HEK293T (cell line): Measurements from ENCODE around the gene NOL4.
"Not testable (repeated sequence)": the region's sequence is repeated elsewhere in the genome, so short reads cannot be mapped to it uniquely, and the experiment has no call there.

ENCODE experiments used
- CTCF ChIA-PET: fragments of 350-600 bp; formaldehyde crosslinking; extraction: SDS; loops from one replicate; lab custom pipeline; 2021; ENCODE audit warnings: antibody characterized with exemption, inconsistent platforms; lab: Yijun Ruan, JAX
- POLR2A ChIA-PET: fragments of 350-600 bp; formaldehyde crosslinking; extraction: SDS; loops from one replicate; lab custom pipeline; 2020; ENCODE audit warnings: antibody characterized with exemption, inconsistent platforms; lab: Yijun Ruan, JAX
- DNase-seq: peaks from one replicate; pipeline ENCODE4 v3.0.0; 2012; ENCODE audit warnings: mixed read lengths; ENCODE audit errors: extremely low spot score
- ARNT ChIP-seq: fragments of 450-650 bp; IDR thresholded peaks from 2 replicates; pipeline ENCODE4 v1.6.1; 2017; ENCODE audit warnings: mild to moderate bottlenecking
- BHLHE40 ChIP-seq: fragments of 450-650 bp; IDR thresholded peaks from 2 replicates; pipeline ENCODE4 v1.6.1; 2016; ENCODE audit warnings: mild to moderate bottlenecking, moderate library complexity, borderline replicate concordance
- CTBP1 ChIP-seq: fragments of 450-650 bp; IDR thresholded peaks from 2 replicates; pipeline ENCODE4 v1.6.1; 2016; ENCODE audit warnings: borderline replicate concordance
- ELF4 ChIP-seq: fragments of 450-650 bp; IDR thresholded peaks from 2 replicates; pipeline ENCODE4 v1.6.1; 2017; ENCODE audit warnings: antibody characterized with exemption
- FOXA1 ChIP-seq: fragments of 450-650 bp; IDR thresholded peaks from 2 replicates; pipeline ENCODE4 v1.6.1; 2016; ENCODE audit warnings: mild to moderate bottlenecking
- FOXK2 ChIP-seq: fragments of 450-650 bp; IDR thresholded peaks from 2 replicates; pipeline ENCODE4 v1.6.1; 2016; ENCODE audit warnings: mild to moderate bottlenecking
- FOXM1 ChIP-seq: fragments of 450-650 bp; IDR thresholded peaks from 2 replicates; pipeline ENCODE4 v1.6.1; 2017; ENCODE audit warnings: mild to moderate bottlenecking, borderline replicate concordance
- HDGF ChIP-seq: fragments of 450-650 bp; IDR thresholded peaks from 2 replicates; pipeline ENCODE4 v1.6.1; 2017; ENCODE audit warnings: antibody characterized with exemption, borderline replicate concordance
- L3MBTL2 ChIP-seq: fragments of 450-650 bp; conservative IDR thresholded peaks from 2 replicates; pipeline ENCODE4 v1.6.1; 2016; ENCODE audit warnings: mild to moderate bottlenecking
- LEF1 ChIP-seq: fragments of 450-650 bp; IDR thresholded peaks from 2 replicates; pipeline ENCODE4 v1.6.1; 2017; ENCODE audit warnings: mild to moderate bottlenecking, borderline replicate concordance
- NFRKB ChIP-seq: fragments of 450-650 bp; IDR thresholded peaks from 2 replicates; pipeline ENCODE4 v1.6.1; 2016; ENCODE audit warnings: mild to moderate bottlenecking, moderate library complexity
- PKNOX1 ChIP-seq: fragments of 450-650 bp; IDR thresholded peaks from 2 replicates; pipeline ENCODE4 v1.6.1; 2016
- SP1 ChIP-seq: fragments of 450-650 bp; IDR thresholded peaks from 2 replicates; pipeline ENCODE4 v1.6.1; 2017
- SUZ12 ChIP-seq: fragments of 450-650 bp; IDR thresholded peaks from 2 replicates; pipeline ENCODE4 v1.6.1; 2016; ENCODE audit warnings: mild to moderate bottlenecking
- TARDBP ChIP-seq: fragments of 450-650 bp; IDR thresholded peaks from 2 replicates; pipeline ENCODE4 v1.6.1; 2016
- ZNF384 ChIP-seq: fragments of 450-650 bp; IDR thresholded peaks from 2 replicates; pipeline ENCODE4 v1.6.1; 2016

Gene NOL4

GRCh38 chr18:34248727-34249126, 24.0 kb upstream of the NOL4 start:
- DNase-seq, result no peak
- POLR2A ChIA-PET, result no interaction called here
- TF ChIP-seq LEF1, result no peak
- no peak for TF ChIP-seq NFRKB
- TF ChIP-seq CTBP1, result no peak
- TF ChIP-seq TARDBP, result no peak
- no peak for TF ChIP-seq HDGF
- no peak for TF ChIP-seq PKNOX1
- TF ChIP-seq L3MBTL2, result no peak
- no peak for TF ChIP-seq FOXM1
- no peak for TF ChIP-seq BHLHE40
- TF ChIP-seq ZNF384, result no peak
- CTCF ChIA-PET, result no interaction called here

GRCh38 chr18:34242739-34243138, 18.0 kb upstream of the NOL4 start:
- TF ChIP-seq LEF1, result no peak
- no peak for TF ChIP-seq TARDBP
- no peak for TF ChIP-seq HDGF
- TF ChIP-seq FOXA1, result no peak
- no peak for TF ChIP-seq FOXK2
- no peak for TF ChIP-seq ZNF384
- no peak for TF ChIP-seq CTBP1
- no peak for TF ChIP-seq PKNOX1
- POLR2A ChIA-PET, result no interaction called here
- CTCF ChIA-PET, result no interaction called here
- DNase-seq, result no peak

GRCh38 chr18:34233781-34234388, 9.2 kb upstream of the NOL4 start:
- CTCF ChIA-PET, DNase-seq: not testable (repeated sequence)
- POLR2A ChIA-PET, result interaction anchor here (1.1 kb wide), 1 partner anchor 12 kb away, joined by 3 read pairs; no protein-coding TSS in a partner anchor

- CTCF ChIA-PET, result interaction anchor here (0.5 to 1.6 kb wide), 9 partner anchors 10 to 1509 kb away, joined by 3 to 21 read pairs (median 3); no protein-coding TSS in a partner anchor
- POLR2A ChIA-PET, result interaction anchor here (0.9 kb wide), 1 partner anchor 403 kb away, joined by 4 read pairs; no protein-coding TSS in a partner anchor
- no peak for DNase-seq
- TF ChIP-seq FOXA1 (no peak), ELF4 (no peak), FOXM1 (no peak), ZNF384 (no peak), BHLHE40 (no peak), SUZ12 (no peak), TARDBP (no peak), ARNT (no peak), CTBP1 (no peak), L3MBTL2 (no peak), HDGF (no peak), PKNOX1 (no peak)
Measured at GRCh38 chr18:34225218-34225553, 473 bp upstream of the NOL4 start.

- ChIA-PET POLR2A (no interaction called here), CTCF (interaction anchor here (0.9 to 1.6 kb wide), 3 partner anchors 12 to 382 kb away, joined by 3 to 21 read pairs (median 5); no protein-coding TSS in a partner anchor)
- no peak for DNase-seq
- TF ChIP-seq FOXA1 (no peak), HDGF (no peak), ZNF384 (no peak), FOXM1 (no peak), SP1 (no peak), PKNOX1 (no peak), NFRKB (no peak), FOXK2 (no peak)
Measured at GRCh38 chr18:34223893-34224422, 755 bp downstream of the NOL4 start.

GRCh38 chr18:34223164-34223892, 1.4 kb downstream of the NOL4 start:
- TF ChIP-seq L3MBTL2 (peak; percentile 95), LEF1 (no peak), CTBP1 (peak; percentile 75)
- ChIA-PET POLR2A (interaction anchor here (1.5 kb wide), 1 partner anchor 11 kb away, joined by 3 read pairs; no protein-coding TSS in a partner anchor), CTCF (no interaction called here)
- DNase-seq, result peak; percentile 53
